ENCODE data around the gene OTX2.

Gene OTX2

DNA sequence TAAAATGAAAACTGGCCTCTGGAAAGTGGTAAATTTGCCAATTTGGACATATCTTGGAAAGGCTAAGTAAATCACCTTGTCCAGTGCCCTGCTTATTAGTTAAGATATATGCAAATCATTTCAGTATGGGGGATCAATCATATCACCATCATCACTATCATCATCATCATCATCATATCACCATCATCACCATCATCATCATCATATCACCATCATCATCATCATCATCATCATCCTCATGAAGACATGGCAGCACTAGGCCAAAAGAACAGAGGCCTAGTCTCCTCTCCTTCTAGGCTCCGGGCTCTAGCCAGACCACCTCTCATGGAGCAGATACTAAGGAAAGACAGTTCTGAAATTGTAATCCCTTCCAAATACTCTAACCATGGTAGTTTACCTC lies 20.3 kb downstream of the OTX2 start:
- TF ChIP-seq FOXP2 (optimal IDR thresholded peaks at IDR 0.05; ENCODE audit: borderline replicate concordance, extremely low read depth, extremely low read length, insufficient read depth), result no peak
- no peak for TF ChIP-seq POLR2AphosphoS5 (IDR thresholded peaks at IDR 0.05; ENCODE audit: low read depth, low read length)
- TF ChIP-seq, protein P1, sequence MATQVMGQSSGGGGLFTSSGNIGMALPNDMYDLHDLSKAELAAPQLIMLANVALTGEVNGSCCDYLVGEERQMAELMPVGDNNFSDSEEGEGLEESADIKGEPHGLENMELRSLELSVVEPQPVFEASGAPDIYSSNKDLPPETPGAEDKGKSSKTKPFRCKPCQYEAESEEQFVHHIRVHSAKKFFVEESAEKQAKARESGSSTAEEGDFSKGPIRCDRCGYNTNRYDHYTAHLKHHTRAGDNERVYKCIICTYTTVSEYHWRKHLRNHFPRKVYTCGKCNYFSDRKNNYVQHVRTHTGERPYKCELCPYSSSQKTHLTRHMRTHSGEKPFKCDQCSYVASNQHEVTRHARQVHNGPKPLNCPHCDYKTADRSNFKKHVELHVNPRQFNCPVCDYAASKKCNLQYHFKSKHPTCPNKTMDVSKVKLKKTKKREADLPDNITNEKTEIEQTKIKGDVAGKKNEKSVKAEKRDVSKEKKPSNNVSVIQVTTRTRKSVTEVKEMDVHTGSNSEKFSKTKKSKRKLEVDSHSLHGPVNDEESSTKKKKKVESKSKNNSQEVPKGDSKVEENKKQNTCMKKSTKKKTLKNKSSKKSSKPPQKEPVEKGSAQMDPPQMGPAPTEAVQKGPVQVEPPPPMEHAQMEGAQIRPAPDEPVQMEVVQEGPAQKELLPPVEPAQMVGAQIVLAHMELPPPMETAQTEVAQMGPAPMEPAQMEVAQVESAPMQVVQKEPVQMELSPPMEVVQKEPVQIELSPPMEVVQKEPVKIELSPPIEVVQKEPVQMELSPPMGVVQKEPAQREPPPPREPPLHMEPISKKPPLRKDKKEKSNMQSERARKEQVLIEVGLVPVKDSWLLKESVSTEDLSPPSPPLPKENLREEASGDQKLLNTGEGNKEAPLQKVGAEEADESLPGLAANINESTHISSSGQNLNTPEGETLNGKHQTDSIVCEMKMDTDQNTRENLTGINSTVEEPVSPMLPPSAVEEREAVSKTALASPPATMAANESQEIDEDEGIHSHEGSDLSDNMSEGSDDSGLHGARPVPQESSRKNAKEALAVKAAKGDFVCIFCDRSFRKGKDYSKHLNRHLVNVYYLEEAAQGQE (IDR thresholded peaks at IDR 0.05; ENCODE audit: insufficient read depth in 1 of 2, low read depth in 2 of 2, low read length in 2 of 2), result no peak
- TF ChIP-seq TAF1 (IDR thresholded peaks at IDR 0.05; ENCODE audit: borderline replicate concordance, insufficient read depth, low read length), result no peak
- TF ChIP-seq SIN3A (IDR thresholded peaks at IDR 0.05; ENCODE audit: borderline replicate concordance, insufficient read depth, low read length), result no peak

GRCh38 chr14:56787530-56787929 lies 22.7 kb downstream of the OTX2 start:
- TF ChIP-seq, protein P1 (IDR thresholded peaks at IDR 0.05; ENCODE audit: insufficient read depth in 1 of 2, low read depth in 2 of 2, low read length in 2 of 2), result peak; percentile 29 to 76; a peak in 2 of 4 replicates
- TF ChIP-seq POLR2AphosphoS5 (IDR thresholded peaks at IDR 0.05; ENCODE audit: low read depth, low read length), result no peak

DNA sequence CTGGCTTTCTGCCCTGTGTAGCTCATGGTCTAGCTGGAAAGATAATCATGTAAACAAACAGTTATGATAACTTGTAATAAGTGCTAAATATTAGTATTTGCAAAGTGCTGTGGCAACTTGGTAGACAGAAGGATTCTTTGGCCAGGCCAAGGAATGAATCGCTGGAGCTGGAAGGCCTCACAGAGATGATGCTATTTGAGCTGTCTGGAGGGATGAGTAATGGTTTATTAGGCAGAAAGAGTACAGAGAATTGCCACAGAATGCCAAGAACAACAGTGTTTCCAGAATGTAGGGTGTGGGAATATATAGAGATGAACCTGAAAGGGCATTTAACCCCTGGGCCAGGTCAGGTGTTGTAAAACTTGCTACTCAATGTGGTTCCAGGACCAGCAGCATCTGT lies 27.6 kb downstream of the OTX2 start:
- no peak for TF ChIP-seq SIN3A (IDR thresholded peaks at IDR 0.05; ENCODE audit: borderline replicate concordance, insufficient read depth, low read length)
- TF ChIP-seq, protein P1 (IDR thresholded peaks at IDR 0.05; ENCODE audit: insufficient read depth in 1 of 2, low read depth in 2 of 2, low read length in 2 of 2), result no peak
- TF ChIP-seq FOXP2 (optimal IDR thresholded peaks at IDR 0.05; ENCODE audit: borderline replicate concordance, extremely low read depth, extremely low read length, insufficient read depth), result no peak
- TF ChIP-seq POLR2AphosphoS5 (IDR thresholded peaks at IDR 0.05; ENCODE audit: low read depth, low read length), result no peak
- no peak for TF ChIP-seq TAF1 (IDR thresholded peaks at IDR 0.05; ENCODE audit: borderline replicate concordance, insufficient read depth, low read length)

DNA sequence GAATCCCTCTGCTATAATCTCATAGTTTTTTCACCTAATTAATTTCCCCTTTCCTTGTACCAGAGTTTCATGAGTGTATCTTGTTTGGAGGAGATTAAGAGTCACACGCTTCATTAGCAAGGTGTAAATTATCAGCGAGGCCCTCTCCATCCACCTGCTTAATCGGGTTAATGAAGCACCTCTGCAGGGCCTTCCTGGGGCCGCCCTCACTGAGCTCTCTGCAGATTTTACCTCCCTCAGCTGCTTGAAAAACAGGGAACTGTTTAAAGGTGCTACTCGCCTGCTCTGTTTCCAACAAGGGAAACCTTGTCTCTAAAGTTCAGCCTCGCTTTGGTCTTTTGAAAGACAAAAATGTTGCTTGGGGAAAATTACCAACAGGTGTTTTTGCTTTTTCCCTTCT lies 35.8 kb downstream of the OTX2 start:
- TF ChIP-seq SIN3A (IDR thresholded peaks at IDR 0.05; ENCODE audit: borderline replicate concordance, insufficient read depth, low read length) (no peak), POLR2AphosphoS5 (IDR thresholded peaks at IDR 0.05; ENCODE audit: low read depth, low read length) (no peak), TAF1 (IDR thresholded peaks at IDR 0.05; ENCODE audit: borderline replicate concordance, insufficient read depth, low read length) (no peak), FOXP2 (optimal IDR thresholded peaks at IDR 0.05; ENCODE audit: borderline replicate concordance, extremely low read depth, extremely low read length, insufficient read depth) (no peak)
- TF ChIP-seq, protein P1 (IDR thresholded peaks at IDR 0.05; ENCODE audit: insufficient read depth in 1 of 2, low read depth in 2 of 2, low read length in 2 of 2), result no peak

- no peak for TF ChIP-seq FOXP2 (optimal IDR thresholded peaks at IDR 0.05; ENCODE audit: borderline replicate concordance, extremely low read depth, extremely low read length, insufficient read depth)
- TF ChIP-seq, protein P1 (IDR thresholded peaks at IDR 0.05; ENCODE audit: insufficient read depth in 1 of 2, low read depth in 2 of 2, low read length in 2 of 2), result no peak
- TF ChIP-seq POLR2AphosphoS5 (IDR thresholded peaks at IDR 0.05; ENCODE audit: low read depth, low read length), result no peak
- no peak for TF ChIP-seq SIN3A (IDR thresholded peaks at IDR 0.05; ENCODE audit: borderline replicate concordance, insufficient read depth, low read length)
- TF ChIP-seq TAF1 (IDR thresholded peaks at IDR 0.05; ENCODE audit: borderline replicate concordance, insufficient read depth, low read length), result no peak
Measured at GRCh38 chr14:56770512-56770911, 39.8 kb downstream of the OTX2 start.

Measured in PFSK-1 (cell line).